ENCODE measurements around the gene FBXO15. TPM values are rescaled to one million over a fixed set of nuclear protein-coding genes. Genes with fewer than 3 reads are reported as not detected.

Gene FBXO15
- total and polyA plus RNA-seq, 2 of the 13 experiments (the other 11 are each of a cell fraction or from before 2014, with no cell fraction given): 0.09 to 0.12 TPM

DNA sequence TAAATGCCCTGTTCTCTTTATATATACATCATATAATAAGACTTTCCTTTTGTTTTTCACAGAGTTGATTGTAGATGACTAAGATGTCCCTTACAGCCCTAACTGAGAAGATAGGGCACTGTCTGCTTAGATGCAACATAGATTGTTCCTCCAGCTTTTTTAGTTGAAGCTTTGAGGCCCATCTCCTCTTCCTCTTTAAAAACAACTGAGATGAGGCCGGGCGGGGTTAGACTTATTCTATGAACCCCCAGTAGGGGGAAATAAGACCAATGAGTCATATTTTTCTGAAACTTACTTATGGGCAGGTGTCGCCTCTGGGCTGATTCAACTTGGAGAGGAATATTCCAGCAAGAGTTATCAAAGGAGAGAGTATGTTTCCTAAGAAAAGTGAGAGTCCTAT is 84.6 kb downstream of the FBXO15 start:
- Histone ChIP-seq H3K27me3 (ENCODE audit: control insufficient read depth in 1 of 2, insufficient read depth in 2 of 2, low read length in 2 of 2) (peaks cover 0 to 6% of the 10 kb centered on the region in 2 experiments; a peak in 2 of 5 replicates), H3K4me3 (replicated peaks in 1 of 3; ENCODE audit: insufficient read depth in 1 of 3, low read depth in 2 of 3, low read length in 3 of 3) (no peak overlapping the region), H2AFZ (ENCODE audit: low read length) (no peak overlapping the region), H3K36me3 (replicated peaks in 1 of 2; ENCODE audit: control insufficient read depth in 1 of 2, insufficient read depth in 2 of 2, low read length in 2 of 2) (no peaks in the 10 kb centered on the region), H3K9me3 (ENCODE audit: low read length) (no peaks in the 10 kb centered on the region), H3K4me2 (ENCODE audit: low read depth, low read length) (no peak overlapping the region), H3K27ac (ENCODE audit: extremely low read length, insufficient read depth, low read length) (no peak overlapping the region), H3K79me2 (ENCODE audit: insufficient read depth, low read length) (no peaks in the 10 kb centered on the region), H3K9ac (ENCODE audit: insufficient read depth, low read depth, low read length) (no peak overlapping the region), H3K4me1 (ENCODE audit: insufficient read depth, low read length) (no peaks in the 10 kb centered on the region), H4K20me1 (ENCODE audit: insufficient read depth, low read length) (no peaks in the 10 kb centered on the region)
- in situ Hi-C loops (cut with HindIII; ENCODE audit: extremely low pct_ligation_motif_present, low pct_unique_long_range_greater_than_20kb): no loop called here
- TF ChIP-seq, protein P1, sequence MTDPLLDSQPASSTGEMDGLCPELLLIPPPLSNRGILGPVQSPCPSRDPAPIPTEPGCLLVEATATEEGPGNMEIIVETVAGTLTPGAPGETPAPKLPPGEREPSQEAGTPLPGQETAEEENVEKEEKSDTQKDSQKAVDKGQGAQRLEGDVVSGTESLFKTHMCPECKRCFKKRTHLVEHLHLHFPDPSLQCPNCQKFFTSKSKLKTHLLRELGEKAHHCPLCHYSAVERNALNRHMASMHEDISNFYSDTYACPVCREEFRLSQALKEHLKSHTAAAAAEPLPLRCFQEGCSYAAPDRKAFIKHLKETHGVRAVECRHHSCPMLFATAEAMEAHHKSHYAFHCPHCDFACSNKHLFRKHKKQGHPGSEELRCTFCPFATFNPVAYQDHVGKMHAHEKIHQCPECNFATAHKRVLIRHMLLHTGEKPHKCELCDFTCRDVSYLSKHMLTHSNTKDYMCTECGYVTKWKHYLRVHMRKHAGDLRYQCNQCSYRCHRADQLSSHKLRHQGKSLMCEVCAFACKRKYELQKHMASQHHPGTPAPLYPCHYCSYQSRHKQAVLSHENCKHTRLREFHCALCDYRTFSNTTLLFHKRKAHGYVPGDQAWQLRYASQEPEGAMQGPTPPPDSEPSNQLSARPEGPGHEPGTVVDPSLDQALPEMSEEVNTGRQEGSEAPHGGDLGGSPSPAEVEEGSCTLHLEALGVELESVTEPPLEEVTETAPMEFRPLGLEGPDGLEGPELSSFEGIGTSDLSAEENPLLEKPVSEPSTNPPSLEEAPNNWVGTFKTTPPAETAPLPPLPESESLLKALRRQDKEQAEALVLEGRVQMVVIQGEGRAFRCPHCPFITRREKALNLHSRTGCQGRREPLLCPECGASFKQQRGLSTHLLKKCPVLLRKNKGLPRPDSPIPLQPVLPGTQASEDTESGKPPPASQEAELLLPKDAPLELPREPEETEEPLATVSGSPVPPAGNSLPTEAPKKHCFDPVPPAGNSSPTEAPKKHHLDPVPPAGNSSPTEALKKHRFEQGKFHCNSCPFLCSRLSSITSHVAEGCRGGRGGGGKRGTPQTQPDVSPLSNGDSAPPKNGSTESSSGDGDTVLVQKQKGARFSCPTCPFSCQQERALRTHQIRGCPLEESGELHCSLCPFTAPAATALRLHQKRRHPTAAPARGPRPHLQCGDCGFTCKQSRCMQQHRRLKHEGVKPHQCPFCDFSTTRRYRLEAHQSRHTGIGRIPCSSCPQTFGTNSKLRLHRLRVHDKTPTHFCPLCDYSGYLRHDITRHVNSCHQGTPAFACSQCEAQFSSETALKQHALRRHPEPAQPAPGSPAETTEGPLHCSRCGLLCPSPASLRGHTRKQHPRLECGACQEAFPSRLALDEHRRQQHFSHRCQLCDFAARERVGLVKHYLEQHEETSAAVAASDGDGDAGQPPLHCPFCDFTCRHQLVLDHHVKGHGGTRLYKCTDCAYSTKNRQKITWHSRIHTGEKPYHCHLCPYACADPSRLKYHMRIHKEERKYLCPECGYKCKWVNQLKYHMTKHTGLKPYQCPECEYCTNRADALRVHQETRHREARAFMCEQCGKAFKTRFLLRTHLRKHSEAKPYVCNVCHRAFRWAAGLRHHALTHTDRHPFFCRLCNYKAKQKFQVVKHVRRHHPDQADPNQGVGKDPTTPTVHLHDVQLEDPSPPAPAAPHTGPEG (CRISPR knock-in tag; IDR thresholded peaks at IDR 0.05): no peak
- no peak for TF ChIP-seq TCF12 (IDR thresholded peaks at IDR 0.05)
- TF ChIP-seq TCF12 (CRISPR knock-in tag; IDR thresholded peaks at IDR 0.05): no peak
- TF ChIP-seq GFI1 (CRISPR knock-in tag; IDR thresholded peaks at IDR 0.05; ENCODE audit: borderline replicate concordance): no peak
- TF ChIP-seq ZNF816 (CRISPR knock-in tag; IDR thresholded peaks at IDR 0.05; ENCODE audit: borderline replicate concordance): no peak
- TF ChIP-seq ISL2 (CRISPR knock-in tag; IDR thresholded peaks at IDR 0.05): no peak
- TF ChIP-seq ZSCAN30 (CRISPR knock-in tag; IDR thresholded peaks at IDR 0.05): no peak
- TF ChIP-seq SRSF9 (IDR thresholded peaks at IDR 0.05; ENCODE audit: borderline replicate concordance, insufficient read depth, low read depth, low read length, poor library complexity, severe bottlenecking): no peak
- no peak for TF ChIP-seq ELF3 (CRISPR knock-in tag; IDR thresholded peaks at IDR 0.05)
- TF ChIP-seq, protein P2, sequence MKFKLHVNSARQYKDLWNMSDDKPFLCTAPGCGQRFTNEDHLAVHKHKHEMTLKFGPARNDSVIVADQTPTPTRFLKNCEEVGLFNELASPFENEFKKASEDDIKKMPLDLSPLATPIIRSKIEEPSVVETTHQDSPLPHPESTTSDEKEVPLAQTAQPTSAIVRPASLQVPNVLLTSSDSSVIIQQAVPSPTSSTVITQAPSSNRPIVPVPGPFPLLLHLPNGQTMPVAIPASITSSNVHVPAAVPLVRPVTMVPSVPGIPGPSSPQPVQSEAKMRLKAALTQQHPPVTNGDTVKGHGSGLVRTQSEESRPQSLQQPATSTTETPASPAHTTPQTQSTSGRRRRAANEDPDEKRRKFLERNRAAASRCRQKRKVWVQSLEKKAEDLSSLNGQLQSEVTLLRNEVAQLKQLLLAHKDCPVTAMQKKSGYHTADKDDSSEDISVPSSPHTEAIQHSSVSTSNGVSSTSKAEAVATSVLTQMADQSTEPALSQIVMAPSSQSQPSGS (CRISPR knock-in tag; IDR thresholded peaks at IDR 0.05): no peak
- TF ChIP-seq CENPT (CRISPR knock-in tag; IDR thresholded peaks at IDR 0.05; ENCODE audit: low read depth): no peak
- TF ChIP-seq, protein P3, sequence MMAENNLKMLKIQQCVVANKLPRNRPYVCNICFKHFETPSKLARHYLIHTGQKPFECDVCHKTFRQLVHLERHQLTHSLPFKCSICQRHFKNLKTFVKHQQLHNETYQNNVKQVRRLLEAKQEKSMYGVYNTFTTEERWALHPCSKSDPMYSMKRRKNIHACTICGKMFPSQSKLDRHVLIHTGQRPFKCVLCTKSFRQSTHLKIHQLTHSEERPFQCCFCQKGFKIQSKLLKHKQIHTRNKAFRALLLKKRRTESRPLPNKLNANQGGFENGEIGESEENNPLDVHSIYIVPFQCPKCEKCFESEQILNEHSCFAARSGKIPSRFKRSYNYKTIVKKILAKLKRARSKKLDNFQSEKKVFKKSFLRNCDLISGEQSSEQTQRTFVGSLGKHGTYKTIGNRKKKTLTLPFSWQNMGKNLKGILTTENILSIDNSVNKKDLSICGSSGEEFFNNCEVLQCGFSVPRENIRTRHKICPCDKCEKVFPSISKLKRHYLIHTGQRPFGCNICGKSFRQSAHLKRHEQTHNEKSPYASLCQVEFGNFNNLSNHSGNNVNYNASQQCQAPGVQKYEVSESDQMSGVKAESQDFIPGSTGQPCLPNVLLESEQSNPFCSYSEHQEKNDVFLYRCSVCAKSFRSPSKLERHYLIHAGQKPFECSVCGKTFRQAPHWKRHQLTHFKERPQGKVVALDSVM (CRISPR knock-in tag; IDR thresholded peaks at IDR 0.05): no peak
- no peak for TF ChIP-seq MZF1 (CRISPR knock-in tag; IDR thresholded peaks at IDR 0.05; ENCODE audit: borderline replicate concordance)
- TF ChIP-seq, protein P4, sequence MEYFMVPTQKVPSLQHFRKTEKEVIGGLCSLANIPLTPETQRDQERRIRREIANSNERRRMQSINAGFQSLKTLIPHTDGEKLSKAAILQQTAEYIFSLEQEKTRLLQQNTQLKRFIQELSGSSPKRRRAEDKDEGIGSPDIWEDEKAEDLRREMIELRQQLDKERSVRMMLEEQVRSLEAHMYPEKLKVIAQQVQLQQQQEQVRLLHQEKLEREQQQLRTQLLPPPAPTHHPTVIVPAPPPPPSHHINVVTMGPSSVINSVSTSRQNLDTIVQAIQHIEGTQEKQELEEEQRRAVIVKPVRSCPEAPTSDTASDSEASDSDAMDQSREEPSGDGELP (IDR thresholded peaks at IDR 0.05; ENCODE audit: borderline replicate concordance, low read depth): no peak
- BruUV-seq (replicated peaks): no TSS peak
- FAIRE-seq (no peak), DNase-seq (ENCODE audit: low spot score) (no peak), ATAC-seq (no peak)
- intact Hi-C loops (cut with micrococcal nuclease; ENCODE audit: unreplicated experiment): no loop called here
- ChIA-PET CTCF (ENCODE audit: low intra/inter-chr PET ratio, low total read pairs) (no interaction called here), POLR2A (no interaction called here)
- WGBS (ENCODE audit: low lambda C conversion rate): 24% methylated on average over 3 of the region's 3 CpGs
